ENCODE data around the gene MBNL2. TPM values are rescaled to one million over a fixed set of nuclear protein-coding genes. Genes with fewer than 3 reads are reported as not detected.

Gene MBNL2
- total and polyA plus RNA-seq, 2 experiments from 2014 or later: 0.55 to 3.2 TPM

- TF ChIP-seq EZH2 (IDR thresholded peaks at IDR 0.05; ENCODE audit: low read depth, unreplicated experiment): no peak
- no peak for TF ChIP-seq ZNF114 (CRISPR knock-in tag; IDR thresholded peaks at IDR 0.05)
- TF ChIP-seq ZNF331 (CRISPR knock-in tag; IDR thresholded peaks at IDR 0.05; ENCODE audit: low read depth): no peak
- no peak for TF ChIP-seq STAT1 (IDR thresholded peaks at IDR 0.05; ENCODE audit: unreplicated experiment)
- TF ChIP-seq, protein P1, sequence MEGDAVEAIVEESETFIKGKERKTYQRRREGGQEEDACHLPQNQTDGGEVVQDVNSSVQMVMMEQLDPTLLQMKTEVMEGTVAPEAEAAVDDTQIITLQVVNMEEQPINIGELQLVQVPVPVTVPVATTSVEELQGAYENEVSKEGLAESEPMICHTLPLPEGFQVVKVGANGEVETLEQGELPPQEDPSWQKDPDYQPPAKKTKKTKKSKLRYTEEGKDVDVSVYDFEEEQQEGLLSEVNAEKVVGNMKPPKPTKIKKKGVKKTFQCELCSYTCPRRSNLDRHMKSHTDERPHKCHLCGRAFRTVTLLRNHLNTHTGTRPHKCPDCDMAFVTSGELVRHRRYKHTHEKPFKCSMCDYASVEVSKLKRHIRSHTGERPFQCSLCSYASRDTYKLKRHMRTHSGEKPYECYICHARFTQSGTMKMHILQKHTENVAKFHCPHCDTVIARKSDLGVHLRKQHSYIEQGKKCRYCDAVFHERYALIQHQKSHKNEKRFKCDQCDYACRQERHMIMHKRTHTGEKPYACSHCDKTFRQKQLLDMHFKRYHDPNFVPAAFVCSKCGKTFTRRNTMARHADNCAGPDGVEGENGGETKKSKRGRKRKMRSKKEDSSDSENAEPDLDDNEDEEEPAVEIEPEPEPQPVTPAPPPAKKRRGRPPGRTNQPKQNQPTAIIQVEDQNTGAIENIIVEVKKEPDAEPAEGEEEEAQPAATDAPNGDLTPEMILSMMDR (conservative IDR thresholded peaks at IDR 0.05; ENCODE audit: low read depth in 2 of 2): no peak
- no peak for TF ChIP-seq EZH2phosphoT487 (IDR thresholded peaks at IDR 0.05; ENCODE audit: unreplicated experiment)
- TF ChIP-seq POLR2AphosphoS5 (IDR thresholded peaks at IDR 0.05; ENCODE audit: low read depth): no peak
- TF ChIP-seq CREB1 (CRISPR knock-in tag; IDR thresholded peaks at IDR 0.05; ENCODE audit: low read depth): no peak
- no peak for TF ChIP-seq REST (IDR thresholded peaks at IDR 0.05; ENCODE audit: unreplicated experiment)
- no peak for TF ChIP-seq JUNB (IDR thresholded peaks at IDR 0.05; ENCODE audit: unreplicated experiment)
These were observed 94.3 kb downstream of the MBNL2 start (continued) for GRCh38 chr13:97316390-97316789.

DNA sequence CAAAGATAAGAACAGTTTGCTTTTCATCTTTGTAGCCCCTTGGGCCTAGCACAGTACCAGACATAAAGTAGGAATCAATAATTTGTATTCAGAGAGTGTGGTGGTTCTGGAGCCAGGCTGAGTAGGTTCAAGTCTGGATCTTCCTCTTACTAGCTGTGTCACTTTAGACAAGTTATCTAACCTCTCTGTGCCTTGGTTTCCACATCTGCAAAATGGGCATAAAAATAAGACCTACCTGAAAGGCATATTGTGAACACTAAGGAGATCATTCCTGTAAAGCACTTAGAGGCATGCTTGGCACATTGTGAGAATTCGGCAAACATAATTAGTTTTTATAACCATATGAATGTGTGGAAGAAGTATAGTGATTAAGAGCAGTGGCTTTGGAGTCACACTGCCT is 95.8 kb downstream of the MBNL2 start:
- Mint-ChIP-seq H3K4me1 (peaks cover 20% of the 10 kb centered on the region), H3K36me3 (ENCODE audit: low read depth) (no peaks in the 10 kb centered on the region), H3K27ac (no peak overlapping the region), H3K9me3 (no peaks in the 10 kb centered on the region), H3K4me3 (no peak overlapping the region), H3K27me3 (ENCODE audit: insufficient read depth, low read depth, poor library complexity) (peaks cover 2% of the 10 kb centered on the region)
- Histone ChIP-seq H3F3A (replicated peaks; ENCODE audit: low read depth) (no peaks in the 10 kb centered on the region), H3K36me3 (ENCODE audit: insufficient read depth) (no peaks in the 10 kb centered on the region), H3K27me3 (ENCODE audit: insufficient read depth) (no peaks in the 10 kb centered on the region), H4K20me1 (replicated peaks; ENCODE audit: insufficient read depth) (no peaks in the 10 kb centered on the region), H3K9me2 (ENCODE audit: insufficient read depth) (no peaks in the 10 kb centered on the region), H3K4me2 (no peak overlapping the region), H2AFZ (no peak overlapping the region), H3K4me1 (ENCODE audit: insufficient read depth) (no peaks in the 10 kb centered on the region), H3K4me3 (no peak overlapping the region), H3K27ac (ENCODE audit: low read depth) (no peak overlapping the region), H3K79me2 (replicated peaks; ENCODE audit: insufficient read depth) (no peaks in the 10 kb centered on the region)
- no peak for DNase-seq (ENCODE audit: low spot score)
- ATAC-seq: no peak
- no peak for TF ChIP-seq EZH2 (IDR thresholded peaks at IDR 0.05; ENCODE audit: low read depth, unreplicated experiment)
